Parathyroid adenoma (tissue), 2 donors: ENCODE measurements around the gene KRTAP3-2.

Experiments
- H2AFZ ChIP-seq: fragments of 300-600 bp; sonication (generic); one replicate; pipeline ENCODE4 v1.7.0; 2017; ENCODE audit warnings: antibody characterized with exemption, mild to moderate bottlenecking
- H3K27ac ChIP-seq: fragments of 300-600 bp; sonication (generic); one replicate; pipeline ENCODE4 v1.7.0; 2017
- H3K27me3 ChIP-seq: fragments of 300-600 bp; sonication (generic); one replicate; pipeline ENCODE4 v1.7.0; 2017; ENCODE audit warnings: low read length; ENCODE audit not compliant: control insufficient read depth, insufficient read depth
- H3K36me3 ChIP-seq: fragments of 300-600 bp; sonication (generic); one replicate; pipeline ENCODE4 v1.7.0; 2017; ENCODE audit warnings: low read length; ENCODE audit not compliant: control insufficient read depth, insufficient read depth
- H3K4me1 ChIP-seq: fragments of 300-600 bp; sonication (generic); one replicate; pipeline ENCODE4 v1.7.0; 2017; ENCODE audit warnings: control low read depth
- H3K4me2 ChIP-seq: fragments of 300-600 bp; sonication (generic); one replicate; pipeline ENCODE4 v1.7.0; 2017; ENCODE audit warnings: low read length
- H3K4me3 ChIP-seq: fragments of 300-600 bp; sonication (generic); one replicate; pipeline ENCODE4 v1.7.0; 2017; ENCODE audit warnings: low read depth, low read length
- H3K79me2 ChIP-seq: fragments of 300-600 bp; sonication (generic); one replicate; pipeline ENCODE4 v1.7.0; 2017; ENCODE audit warnings: control low read depth
- H3K9ac ChIP-seq: fragments of 300-600 bp; sonication (generic); one replicate; pipeline ENCODE4 v1.7.0; 2017; ENCODE audit warnings: mild to moderate bottlenecking
- H3K9me3 ChIP-seq: fragments of 300-600 bp; sonication (generic); one replicate; pipeline ENCODE4 v1.7.0; 2017; ENCODE audit warnings: low read length; ENCODE audit not compliant: control insufficient read depth
- TF ChIP-seq, protein P1 (sequence below): fragments of 300-600 bp; sonication (generic); IDR thresholded peaks from one replicate; pipeline ENCODE4 v1.7.0; 2017; ENCODE audit warnings: antibody characterized with exemption, mild to moderate bottlenecking
- donor health status: primary hyperparathyroidism.

The KRTAP3-2 gene

DNA sequence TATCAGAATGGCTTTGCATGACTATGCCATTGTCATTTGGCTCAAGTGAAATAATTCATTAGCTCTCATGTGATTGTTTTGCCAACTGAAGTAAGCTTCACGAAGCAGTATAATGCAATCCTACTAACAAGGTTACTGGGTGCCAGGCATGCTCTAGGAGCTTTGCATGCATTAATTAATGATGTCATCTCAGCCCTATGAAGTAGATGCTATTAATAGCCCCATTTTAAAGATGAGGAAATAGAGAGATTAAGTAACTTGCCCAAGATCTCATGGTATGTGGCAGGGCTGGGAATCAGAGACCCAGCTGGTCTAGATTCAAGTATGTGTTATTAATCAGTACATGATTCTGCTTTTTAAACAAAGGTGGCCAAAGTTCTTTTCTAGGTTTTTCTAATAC lies 47.0 kb downstream of the KRTAP3-2 start:
- no peaks in the 10 kb centered on the region for H3K27me3 ChIP-seq
- H3K4me2 ChIP-seq: no peak overlapping the region
- no peaks in the 10 kb centered on the region for H3K36me3 ChIP-seq
- H3K9me3 ChIP-seq: no peaks in the 10 kb centered on the region
- H3K79me2 ChIP-seq: no peaks in the 10 kb centered on the region
- TF ChIP-seq, protein P1, sequence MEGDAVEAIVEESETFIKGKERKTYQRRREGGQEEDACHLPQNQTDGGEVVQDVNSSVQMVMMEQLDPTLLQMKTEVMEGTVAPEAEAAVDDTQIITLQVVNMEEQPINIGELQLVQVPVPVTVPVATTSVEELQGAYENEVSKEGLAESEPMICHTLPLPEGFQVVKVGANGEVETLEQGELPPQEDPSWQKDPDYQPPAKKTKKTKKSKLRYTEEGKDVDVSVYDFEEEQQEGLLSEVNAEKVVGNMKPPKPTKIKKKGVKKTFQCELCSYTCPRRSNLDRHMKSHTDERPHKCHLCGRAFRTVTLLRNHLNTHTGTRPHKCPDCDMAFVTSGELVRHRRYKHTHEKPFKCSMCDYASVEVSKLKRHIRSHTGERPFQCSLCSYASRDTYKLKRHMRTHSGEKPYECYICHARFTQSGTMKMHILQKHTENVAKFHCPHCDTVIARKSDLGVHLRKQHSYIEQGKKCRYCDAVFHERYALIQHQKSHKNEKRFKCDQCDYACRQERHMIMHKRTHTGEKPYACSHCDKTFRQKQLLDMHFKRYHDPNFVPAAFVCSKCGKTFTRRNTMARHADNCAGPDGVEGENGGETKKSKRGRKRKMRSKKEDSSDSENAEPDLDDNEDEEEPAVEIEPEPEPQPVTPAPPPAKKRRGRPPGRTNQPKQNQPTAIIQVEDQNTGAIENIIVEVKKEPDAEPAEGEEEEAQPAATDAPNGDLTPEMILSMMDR: no peak
- no peaks in the 10 kb centered on the region for H3K4me1 ChIP-seq
- no peak overlapping the region for H2AFZ ChIP-seq
- no peak overlapping the region for H3K9ac ChIP-seq
- H3K27ac ChIP-seq: no peak overlapping the region
- H3K4me3 ChIP-seq: no peak overlapping the region

DNA sequence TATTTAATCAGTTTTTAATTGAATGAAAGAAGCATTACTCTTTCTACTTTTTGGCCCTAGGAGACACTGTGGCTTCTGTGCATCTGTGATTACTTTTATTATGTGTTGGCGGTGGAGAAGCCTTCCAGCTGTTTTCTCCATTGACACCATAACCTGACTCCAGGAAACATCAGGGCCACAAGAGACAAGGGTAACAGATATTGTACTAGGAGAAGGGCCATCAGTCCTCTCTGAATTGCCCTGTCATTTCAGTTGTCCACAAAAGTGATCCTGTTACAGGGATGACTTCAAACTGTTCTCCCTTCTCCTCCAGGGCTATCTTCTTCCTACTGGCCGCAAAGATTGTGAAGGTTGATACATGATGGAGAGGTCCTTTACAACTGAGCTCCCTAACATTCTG lies 47.6 kb downstream of the KRTAP3-2 start:
- H3K4me1 ChIP-seq: no peaks in the 10 kb centered on the region
- no peak overlapping the region for H3K4me2 ChIP-seq
- H3K36me3 ChIP-seq: no peaks in the 10 kb centered on the region
- no peaks in the 10 kb centered on the region for H3K27me3 ChIP-seq
- H3K79me2 ChIP-seq: no peaks in the 10 kb centered on the region
- H3K27ac ChIP-seq: no peak overlapping the region
- TF ChIP-seq, protein P1: no peak
- no peak overlapping the region for H3K9ac ChIP-seq
- no peaks in the 10 kb centered on the region for H3K9me3 ChIP-seq
- H3K4me3 ChIP-seq: no peak overlapping the region
- H2AFZ ChIP-seq: no peak overlapping the region

DNA sequence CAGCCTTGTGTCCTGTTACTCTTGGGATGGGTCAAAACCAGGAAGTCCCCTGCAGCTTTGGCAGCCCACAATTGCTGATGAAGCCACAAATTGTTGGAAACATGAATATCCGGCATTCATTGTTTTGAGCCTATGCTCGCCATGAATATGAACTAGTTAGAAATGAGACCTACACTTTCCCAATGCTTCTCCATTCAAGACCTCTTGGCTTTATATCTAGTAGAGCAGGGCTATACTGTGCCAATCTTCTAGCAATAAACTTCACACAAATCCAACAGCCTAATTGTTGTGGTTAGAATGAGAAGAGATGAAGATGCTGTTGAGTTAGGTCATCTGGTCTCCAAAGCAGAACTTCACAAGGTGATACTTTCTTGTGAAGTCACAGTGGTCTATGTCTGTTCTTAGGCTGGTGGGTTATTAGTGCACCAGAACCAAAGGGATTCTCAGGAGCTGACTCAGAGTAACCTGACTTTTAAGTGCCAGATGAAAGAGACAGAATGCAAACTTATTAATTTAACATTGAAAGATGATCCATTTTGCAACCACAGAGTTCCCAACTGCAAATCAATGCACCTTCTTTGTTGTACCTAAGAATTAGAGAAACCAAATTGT lies 48.6 kb downstream of the KRTAP3-2 start:
- H3K27me3 ChIP-seq: no peaks in the 10 kb centered on the region
- no peak overlapping the region for H2AFZ ChIP-seq
- no peak overlapping the region for H3K9ac ChIP-seq
- no peak overlapping the region for H3K27ac ChIP-seq
- TF ChIP-seq, protein P1: no peak
- H3K36me3 ChIP-seq: no peaks in the 10 kb centered on the region
- H3K4me3 ChIP-seq: no peak overlapping the region
- no peaks in the 10 kb centered on the region for H3K79me2 ChIP-seq
- H3K4me1 ChIP-seq: no peaks in the 10 kb centered on the region
- H3K9me3 ChIP-seq: no peaks in the 10 kb centered on the region
- no peak overlapping the region for H3K4me2 ChIP-seq

- H3K4me1 ChIP-seq: no peaks in the 10 kb centered on the region
- H3K9me3 ChIP-seq: no peaks in the 10 kb centered on the region
- no peak overlapping the region for H3K4me3 ChIP-seq
- no peak overlapping the region for H3K9ac ChIP-seq
- H3K4me2 ChIP-seq: no peak overlapping the region
- no peaks in the 10 kb centered on the region for H3K79me2 ChIP-seq
- no peaks in the 10 kb centered on the region for H3K27me3 ChIP-seq
- no peak overlapping the region for H2AFZ ChIP-seq
- no peak overlapping the region for H3K27ac ChIP-seq
- H3K36me3 ChIP-seq: no peaks in the 10 kb centered on the region
- TF ChIP-seq, protein P1: no peak
These were observed 49.5 kb downstream of the KRTAP3-2 start for GRCh38 chr17:40950176-40950575.

GRCh38 chr17:40949418-40949817 lies 50.3 kb downstream of the KRTAP3-2 start:
- H3K79me2 ChIP-seq: no peaks in the 10 kb centered on the region
- no peak overlapping the region for H3K4me3 ChIP-seq
- no peaks in the 10 kb centered on the region for H3K27me3 ChIP-seq
- TF ChIP-seq, protein P1: no peak
- no peaks in the 10 kb centered on the region for H3K36me3 ChIP-seq
- H3K9me3 ChIP-seq: no peaks in the 10 kb centered on the region
- no peak overlapping the region for H3K27ac ChIP-seq
- no peak overlapping the region for H3K9ac ChIP-seq
- no peak overlapping the region for H3K4me2 ChIP-seq
- no peak overlapping the region for H2AFZ ChIP-seq
- H3K4me1 ChIP-seq: no peaks in the 10 kb centered on the region
